ENCODE data around the gene ZDHHC4.
A peak's percentile ranks its signal among the peaks of the same experiment; 100 is the strongest.
"Not testable (repeated sequence)": the region's sequence is repeated elsewhere in the genome, so short reads cannot be mapped to it uniquely, and the experiment has no call there.

The ZDHHC4 gene

GRCh38 chr7:6634971-6635370 is 57.7 kb downstream of the ZDHHC4 start:
- DNase-seq (ENCODE audit: low spot score): not testable (repeated sequence)

DNA sequence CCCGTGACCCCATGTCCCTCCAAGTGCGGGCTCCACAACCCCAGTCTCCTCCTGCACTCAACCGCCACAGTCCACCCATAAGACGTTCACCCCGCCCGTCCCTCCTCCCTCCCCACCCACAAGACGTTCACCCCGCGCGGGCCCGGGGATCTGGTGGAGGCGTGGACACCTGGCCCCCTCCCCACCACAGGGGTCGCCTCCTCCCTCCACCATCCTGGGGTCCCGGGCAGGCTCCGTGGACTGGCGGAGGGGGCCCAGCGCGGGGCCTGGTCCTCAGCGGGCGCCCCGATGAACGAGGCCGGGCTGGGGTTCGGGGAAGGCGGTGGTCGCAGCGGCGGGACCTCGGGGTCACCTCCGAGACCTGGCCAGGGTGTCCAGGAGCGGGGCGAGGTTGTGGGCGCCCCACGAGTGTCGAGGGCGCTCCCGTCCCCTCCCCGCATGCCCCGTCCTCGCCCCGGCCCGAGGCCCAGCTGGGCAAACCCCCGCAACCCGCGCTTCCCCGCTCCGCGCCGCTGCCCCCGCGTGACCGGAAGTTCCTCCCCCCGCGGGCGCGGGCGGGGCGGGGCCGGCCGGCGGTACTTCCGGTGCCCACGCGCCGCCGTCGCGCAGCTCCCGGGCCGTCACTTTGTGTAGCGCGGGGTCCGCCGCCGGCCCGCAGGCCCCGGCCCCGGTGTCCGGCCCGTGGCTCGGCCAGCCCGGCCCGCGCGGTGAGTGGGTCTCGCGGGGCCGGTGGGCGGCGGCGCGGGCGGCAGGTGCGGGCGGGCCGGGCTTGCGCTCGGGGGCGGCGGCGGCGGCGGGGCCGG is 59.7 kb downstream of the ZDHHC4 start, which contains the start of gene ZNF316:
Gene ZNF316 (plus strand): TSS at position 578 of the 803 bp plus-strand sequence. CDS start 5,092 bp downstream, outside the sequence.
- DNase-seq (ENCODE audit: low spot score): peak; percentile 93

DNA sequence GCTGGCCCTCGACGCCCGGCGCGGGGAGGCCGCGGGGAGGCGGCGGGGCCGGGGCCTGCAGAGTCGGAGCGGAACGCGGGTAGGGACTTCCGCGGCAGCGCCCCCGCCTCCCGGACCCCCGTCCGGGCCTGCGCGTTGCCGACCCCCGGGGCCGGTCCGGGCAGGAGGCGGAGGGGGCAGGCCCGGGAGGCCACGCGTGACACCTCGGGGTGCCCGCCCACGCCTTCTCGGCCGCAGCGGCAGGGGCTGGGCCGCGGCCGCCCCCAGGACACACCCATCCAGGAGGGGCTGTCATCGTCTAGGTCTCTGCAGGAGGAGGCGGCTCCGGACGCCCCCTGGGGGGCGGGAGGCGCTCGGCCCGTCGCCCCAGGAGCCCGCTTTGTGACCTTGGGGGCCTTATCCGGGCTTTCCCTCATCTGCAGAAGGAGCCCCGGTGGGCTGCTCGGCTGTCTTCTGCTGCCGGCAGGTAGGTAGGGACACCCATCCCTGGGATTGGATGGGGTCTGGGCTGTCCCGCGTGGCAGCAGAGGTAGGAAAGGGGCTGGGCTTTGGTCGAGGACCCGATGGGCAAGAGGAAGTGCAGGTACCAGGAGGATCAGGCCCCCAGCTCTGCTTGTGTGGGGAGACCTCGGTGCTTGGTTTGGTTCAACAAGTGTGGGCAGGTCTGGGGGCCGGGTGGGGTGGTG is 60.4 kb downstream of the ZDHHC4 start:
- peak; percentile 95 for DNase-seq (ENCODE audit: low spot score)

Measured in HuH-7.5 (cell line).